Ishikawa (cell line): ENCODE results near the gene SCYGR2.

ENCODE experiments used
- CEBPB ChIP-seq: IDR thresholded peaks from 2 replicates; pipeline ENCODE4 v1.6.1; 2012
- CREB1 ChIP-seq: IDR thresholded peaks from 2 replicates; pipeline ENCODE4 v1.6.1; 2012; ENCODE audit warnings: low read depth
- EGR1 ChIP-seq: IDR thresholded peaks from 2 replicates; pipeline ENCODE4 v1.6.1; 2012
- EP300 ChIP-seq: IDR thresholded peaks from 2 replicates; pipeline ENCODE4 v1.6.1; 2012; ENCODE audit warnings: borderline replicate concordance
- FOXM1 ChIP-seq: IDR thresholded peaks from 2 replicates; pipeline ENCODE4 v1.6.1; 2012; ENCODE audit warnings: low read depth, borderline replicate concordance
- MAX ChIP-seq: IDR thresholded peaks from 2 replicates; pipeline ENCODE4 v1.6.1; 2012
- NFIC ChIP-seq: IDR thresholded peaks from 2 replicates; pipeline ENCODE4 v1.6.1; 2012
- RAD21 ChIP-seq: IDR thresholded peaks from 2 replicates; pipeline ENCODE4 v1.6.1; 2012; ENCODE audit warnings: low read depth
- TAF1 ChIP-seq: IDR thresholded peaks from 2 replicates; pipeline ENCODE4 v1.6.1; 2012; ENCODE audit warnings: low read depth, mild to moderate bottlenecking
- TCF12 ChIP-seq: IDR thresholded peaks from 2 replicates; pipeline ENCODE4 v1.6.1; 2012; ENCODE audit warnings: low read depth
- TEAD4 ChIP-seq: IDR thresholded peaks from 2 replicates; pipeline ENCODE4 v1.6.1; 2012
- USF1 ChIP-seq: IDR thresholded peaks from 2 replicates; pipeline ENCODE4 v1.6.1; 2012
- YY1 ChIP-seq: IDR thresholded peaks from 2 replicates; pipeline ENCODE4 v1.6.1; 2012; ENCODE audit warnings: low read depth
- ZBTB7A ChIP-seq: IDR thresholded peaks from 2 replicates; pipeline ENCODE4 v1.6.1; 2012; ENCODE audit warnings: low read depth
- TF ChIP-seq, protein P1 (sequence below): IDR thresholded peaks from 2 replicates; pipeline ENCODE4 v1.6.1; 2012; ENCODE audit warnings: low read depth, mild to moderate bottlenecking

The SCYGR2 gene

DNA sequence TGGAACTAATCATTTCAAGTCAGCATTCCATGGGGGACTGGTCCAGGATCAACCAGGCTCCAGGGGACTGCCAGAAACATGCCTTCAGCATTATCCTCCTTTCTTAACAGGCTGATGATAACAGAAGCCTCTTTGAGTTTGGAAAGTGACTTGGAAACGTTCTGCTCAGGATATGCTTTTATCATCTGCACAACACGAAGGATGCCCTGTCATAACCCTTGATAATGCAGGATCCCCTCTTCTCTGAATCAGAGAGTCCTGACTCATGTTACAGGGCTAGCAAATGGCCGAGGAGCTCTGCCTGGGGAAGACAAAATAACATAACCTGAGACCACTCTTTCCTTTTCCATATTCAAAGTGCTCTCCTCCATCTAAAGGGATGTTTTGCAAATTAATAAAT lies 9.2 kb downstream of the SCYGR2 start:
- TF ChIP-seq, protein P1, sequence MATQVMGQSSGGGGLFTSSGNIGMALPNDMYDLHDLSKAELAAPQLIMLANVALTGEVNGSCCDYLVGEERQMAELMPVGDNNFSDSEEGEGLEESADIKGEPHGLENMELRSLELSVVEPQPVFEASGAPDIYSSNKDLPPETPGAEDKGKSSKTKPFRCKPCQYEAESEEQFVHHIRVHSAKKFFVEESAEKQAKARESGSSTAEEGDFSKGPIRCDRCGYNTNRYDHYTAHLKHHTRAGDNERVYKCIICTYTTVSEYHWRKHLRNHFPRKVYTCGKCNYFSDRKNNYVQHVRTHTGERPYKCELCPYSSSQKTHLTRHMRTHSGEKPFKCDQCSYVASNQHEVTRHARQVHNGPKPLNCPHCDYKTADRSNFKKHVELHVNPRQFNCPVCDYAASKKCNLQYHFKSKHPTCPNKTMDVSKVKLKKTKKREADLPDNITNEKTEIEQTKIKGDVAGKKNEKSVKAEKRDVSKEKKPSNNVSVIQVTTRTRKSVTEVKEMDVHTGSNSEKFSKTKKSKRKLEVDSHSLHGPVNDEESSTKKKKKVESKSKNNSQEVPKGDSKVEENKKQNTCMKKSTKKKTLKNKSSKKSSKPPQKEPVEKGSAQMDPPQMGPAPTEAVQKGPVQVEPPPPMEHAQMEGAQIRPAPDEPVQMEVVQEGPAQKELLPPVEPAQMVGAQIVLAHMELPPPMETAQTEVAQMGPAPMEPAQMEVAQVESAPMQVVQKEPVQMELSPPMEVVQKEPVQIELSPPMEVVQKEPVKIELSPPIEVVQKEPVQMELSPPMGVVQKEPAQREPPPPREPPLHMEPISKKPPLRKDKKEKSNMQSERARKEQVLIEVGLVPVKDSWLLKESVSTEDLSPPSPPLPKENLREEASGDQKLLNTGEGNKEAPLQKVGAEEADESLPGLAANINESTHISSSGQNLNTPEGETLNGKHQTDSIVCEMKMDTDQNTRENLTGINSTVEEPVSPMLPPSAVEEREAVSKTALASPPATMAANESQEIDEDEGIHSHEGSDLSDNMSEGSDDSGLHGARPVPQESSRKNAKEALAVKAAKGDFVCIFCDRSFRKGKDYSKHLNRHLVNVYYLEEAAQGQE: no peak
- TF ChIP-seq EP300 (no peak), USF1 (no peak), EGR1 (no peak), FOXM1 (no peak), TEAD4 (no peak), CREB1 (no peak), RAD21 (no peak), CEBPB (no peak), NFIC (no peak), MAX (no peak), TCF12 (no peak), YY1 (no peak), ZBTB7A (no peak)

- TF ChIP-seq EP300: no peak
- no peak for TF ChIP-seq USF1
- TF ChIP-seq MAX: no peak
- no peak for TF ChIP-seq RAD21
- TF ChIP-seq CEBPB: no peak
- TF ChIP-seq FOXM1: no peak
- TF ChIP-seq NFIC: no peak
- TF ChIP-seq TCF12: no peak
- no peak for TF ChIP-seq TAF1
- TF ChIP-seq ZBTB7A: no peak
- TF ChIP-seq, protein P1: no peak
- no peak for TF ChIP-seq EGR1
- TF ChIP-seq CREB1: no peak
- no peak for TF ChIP-seq YY1
- no peak for TF ChIP-seq TEAD4
Measured at GRCh38 chr2:227608561-227609338, 10.1 kb downstream of the SCYGR2 start.

DNA sequence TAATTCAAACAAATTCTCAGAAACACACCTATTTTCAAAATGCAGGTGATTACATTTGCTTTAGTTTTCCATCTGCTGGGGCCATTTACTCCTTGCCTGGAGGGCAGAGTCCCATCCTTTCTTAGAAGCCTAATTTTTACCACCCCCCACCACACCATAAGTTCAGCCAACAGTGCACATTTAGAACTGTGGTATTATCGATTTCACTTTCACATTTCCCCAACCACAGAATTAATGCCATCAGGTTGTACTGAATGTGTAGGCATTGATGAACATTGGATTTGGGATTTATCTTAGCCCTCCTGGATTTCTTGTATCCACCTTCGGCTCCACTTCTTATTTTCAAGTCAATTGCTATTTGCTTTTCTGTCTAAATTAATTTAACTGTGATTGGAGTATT lies 11.4 kb downstream of the SCYGR2 start:
- TF ChIP-seq TAF1 (no peak), ZBTB7A (no peak), RAD21 (no peak), CREB1 (no peak), TCF12 (no peak), CEBPB (no peak), FOXM1 (no peak), YY1 (no peak), EP300 (no peak), TEAD4 (no peak), EGR1 (no peak), USF1 (no peak), NFIC (no peak), MAX (no peak)
- TF ChIP-seq, protein P1: no peak
